ENCODE results near the gene GALNT1. TPM values are rescaled to one million over a fixed set of nuclear protein-coding genes. Genes with fewer than 3 reads are reported as not detected.

Gene GALNT1
- total and polyA plus RNA-seq, 11 donors: 9.6 to 69.0 (median 42.7) TPM

- no peak for TF ChIP-seq CTCF (IDR thresholded peaks at IDR 0.05)
- no peak for TF ChIP-seq POLR2A (IDR thresholded peaks at IDR 0.05)
Measured at GRCh38 chr18:35703043-35703688, 121.6 kb downstream of the GALNT1 start.

GRCh38 chr18:35705988-35706387, 124.4 kb downstream of the GALNT1 start:
- intact Hi-C loops (cut with DNase I): no loop called here
- H3K36me3 ChIP-seq: peaks cover 0 to 42% (median 13%) of the 10 kb centered on the region in 9 donors
- H3K27me3 ChIP-seq: no peaks in the 10 kb centered on the region
- no peak overlapping the region for H3K4me3 ChIP-seq
- TF ChIP-seq CTCF (IDR thresholded peaks at IDR 0.05) (no peak), POLR2A (IDR thresholded peaks at IDR 0.05) (no peak)
- ATAC-seq (no peak), DNase-seq (no peak)
- 94 to 97% (median 95%) methylated on average over 10 of the region's 10 CpGs for WGBS, 4 donors
- H3K4me1 ChIP-seq: peaks cover 0 to 17% (median 7%) of the 10 kb centered on the region in 12 donors
- no peak overlapping the region for H3K27ac ChIP-seq
- no peaks in the 10 kb centered on the region for H3K9me3 ChIP-seq

More at GRCh38 chr18:35703043-35703688, 121.6 kb downstream of the GALNT1 start:
- Histone ChIP-seq H3K4me1 (peaks cover 0 to 17% (median 7%) of the 10 kb centered on the region in 12 donors), H3K4me3 (no peak overlapping the region), H3K27me3 (no peaks in the 10 kb centered on the region), H3K27ac (no peak overlapping the region), H3K9me3 (no peaks in the 10 kb centered on the region), H3K36me3 (peaks cover 0 to 41% (median 12%) of the 10 kb centered on the region in 9 donors)
- intact Hi-C loops (cut with DNase I): no loop called here
- DNase-seq (no peak), ATAC-seq (peak in 1 of 4 donors; percentile 42)

GRCh38 chr18:35707247-35707646, 125.7 kb downstream of the GALNT1 start:
- Histone ChIP-seq H3K27me3 (no peaks in the 10 kb centered on the region), H3K9me3 (no peaks in the 10 kb centered on the region), H3K27ac (no peak overlapping the region), H3K4me1 (peaks cover 0 to 17% (median 7%) of the 10 kb centered on the region in 12 donors), H3K36me3 (peaks cover 0 to 51% (median 18%) of the 10 kb centered on the region in 9 donors), H3K4me3 (no peak overlapping the region)
- DNase-seq (peak in 1 of 5 donors; percentile 45), ATAC-seq (peak; percentile 47 to 93 (median 82))
- WGBS, 4 donors: 81 to 85% (median 83%) methylated on average over 2 of the region's 2 CpGs
- intact Hi-C loops (cut with DNase I): no loop called here
- TF ChIP-seq POLR2A (IDR thresholded peaks at IDR 0.05) (no peak), CTCF (IDR thresholded peaks at IDR 0.05) (no peak)

- peak in 3 of 4 donors; percentile 60 to 69 (median 67) for ATAC-seq
Measured at GRCh38 chr18:35707674-35708073, 126.1 kb downstream of the GALNT1 start.

More at GRCh38 chr18:35707674-35708073, 126.1 kb downstream of the GALNT1 start:
- no peak overlapping the region for H3K4me3 ChIP-seq
- intact Hi-C loops (cut with DNase I): no loop called here
- no peak overlapping the region for H3K27ac ChIP-seq
- no peak for TF ChIP-seq POLR2A (IDR thresholded peaks at IDR 0.05)
- no peak for TF ChIP-seq CTCF (IDR thresholded peaks at IDR 0.05)
- DNase-seq: peak in 3 of 5 donors; percentile 18 to 41 (median 22)
- H3K9me3 ChIP-seq: no peaks in the 10 kb centered on the region
- 25 to 40% (median 33%) methylated on average over 6 of the region's 6 CpGs for WGBS, 4 donors
- peaks cover 0 to 55% (median 18%) of the 10 kb centered on the region in 9 donors for H3K36me3 ChIP-seq
- H3K27me3 ChIP-seq: no peaks in the 10 kb centered on the region
- H3K4me1 ChIP-seq: peaks cover 0 to 17% (median 7%) of the 10 kb centered on the region in 12 donors
